GM23248 (cell line): Measurements from ENCODE around the gene C11orf68. TPM values are rescaled to one million over a fixed set of nuclear protein-coding genes. Genes with fewer than 3 reads are reported as not detected.
"Not testable (repeated sequence)": the region's sequence is repeated elsewhere in the genome, so short reads cannot be mapped to it uniquely, and the experiment has no call there.

Experiments used
- DNase-seq: peaks from one replicate; pipeline ENCODE4 v3.0.0-alpha.2; 2015
- H2AFZ ChIP-seq: fragments of 200-600 bp; sonication (generic); 2 replicates; pipeline ENCODE4 v1.6.1; 2016; ENCODE audit warnings: antibody characterized with exemption
- H3F3A ChIP-seq: fragments of 200-600 bp; sonication (generic); 2 replicates; pipeline ENCODE4 v1.6.1; 2016; ENCODE audit warnings: mild to moderate bottlenecking, antibody characterized with exemption, mixed run types; ENCODE audit not compliant: insufficient read depth
- H3K27ac ChIP-seq: fragments of 200-600 bp; sonication (generic); 2 replicates; pipeline ENCODE4 v1.5.1; 2016; ENCODE audit warnings: mild to moderate bottlenecking
- H3K27me3 ChIP-seq: fragments of 200-600 bp; sonication (generic); replicated peaks from 2 replicates; pipeline ENCODE4 v1.6.1; 2016; ENCODE audit warnings: mild to moderate bottlenecking; ENCODE audit not compliant: insufficient read depth
- H3K36me3 ChIP-seq: fragments of 200-600 bp; sonication (generic); 2 replicates; pipeline ENCODE4 v1.6.1; 2016; ENCODE audit warnings: low read depth, mild to moderate bottlenecking
- H3K4me1 ChIP-seq: fragments of 200-600 bp; sonication (generic); 2 replicates; pipeline ENCODE4 v1.6.1; 2016; ENCODE audit warnings: mild to moderate bottlenecking; ENCODE audit not compliant: insufficient read depth
- H3K4me2 ChIP-seq: fragments of 200-600 bp; sonication (generic); one replicate; pipeline ENCODE4 v1.6.1; 2016; ENCODE audit warnings: mild to moderate bottlenecking; ENCODE audit not compliant: unreplicated experiment
- H3K4me3 ChIP-seq: fragments of 200-600 bp; sonication (generic); 2 replicates; pipeline ENCODE4 v1.5.1; 2016; ENCODE audit warnings: mild to moderate bottlenecking
- H3K79me2 ChIP-seq: fragments of 200-600 bp; sonication (generic); 2 replicates; pipeline ENCODE4 v1.6.1; 2016; ENCODE audit warnings: mild to moderate bottlenecking; ENCODE audit not compliant: insufficient read depth
- H3K9ac ChIP-seq: fragments of 200-600 bp; sonication (generic); 2 replicates; pipeline ENCODE4 v1.6.1; 2016; ENCODE audit warnings: mild to moderate bottlenecking
- H3K9me2 ChIP-seq: fragments of 200-600 bp; sonication (generic); 2 replicates; pipeline ENCODE4 v1.6.1; 2016; ENCODE audit warnings: mixed run types, mild to moderate bottlenecking, moderate library complexity; ENCODE audit not compliant: insufficient read depth
- H3K9me3 ChIP-seq: fragments of 200-600 bp; sonication (generic); one replicate; pipeline ENCODE4 v1.6.1; 2017; ENCODE audit warnings: low read depth
- H4K20me1 ChIP-seq: fragments of 200-600 bp; sonication (generic); 2 replicates; pipeline ENCODE4 v1.6.0; 2016; ENCODE audit not compliant: insufficient read depth
- EZH2 ChIP-seq: fragments of 200-600 bp; sonication (generic); IDR thresholded peaks from 2 replicates; pipeline ENCODE4 v1.6.1; 2018; ENCODE audit warnings: antibody characterized with exemption, mild to moderate bottlenecking; ENCODE audit not compliant: insufficient read depth, poor library complexity, severe bottlenecking
- EZH2phosphoT487 ChIP-seq: fragments of 200-600 bp; sonication (generic); IDR thresholded peaks from 2 replicates; pipeline ENCODE4 v1.6.1; 2018; ENCODE audit warnings: antibody characterized with exemption, moderate library complexity, mild to moderate bottlenecking, low read depth; ENCODE audit not compliant: insufficient read depth
- WGBS, 2 experiments: methylation state at CpG; one replicate each; pipeline ENCODE4 v1.1.6; 2015 to 2017; ENCODE audit warnings: low lambda C conversion rate in 2 of 2, low coverage in 1 of 2; ENCODE audit errors: missing lambda C conversion rate in 2 of 2; 5-methylcytosine and 5-hydroxymethylcytosine counted together
- in situ Hi-C: fragments of 300-500 bp; cut with MboI; formaldehyde crosslinking; loops from 2 replicates; pipeline ENCODE4 v1.15.0; 2020
- polyA plus RNA-seq: library from polyadenylated mRNA; unstranded; fragments of >200 nt; fragmentation: Nextera tagmentation; extraction: Ambion mirVana; gene quantifications from 2 replicates; pipeline ENCODE4 v1.2.1, GENCODE V29; 2016
- total RNA-seq: library from RNA; depleted of rRNA; stranded (reverse); fragments of >200 nt; shearing (Covaris generic); gene quantifications from 2 replicates; pipeline ENCODE4 v1.2.3, GENCODE V29; 2014

The C11orf68 gene
- total and polyA plus RNA-seq, 2 experiments from 2014 or later = 50.5 to 91.5 TPM

GRCh38 chr11:65958291-65958690 is 39.4 kb upstream of the C11orf68 start:
- Histone ChIP-seq H3F3A (no peaks in the 10 kb centered on the region), H2AFZ (no peak overlapping the region), H3K36me3 (no peaks in the 10 kb centered on the region), H3K27ac (no peak overlapping the region), H3K4me2 (no peak overlapping the region), H3K27me3 (no peaks in the 10 kb centered on the region), H3K4me1 (peaks cover 9% of the 10 kb centered on the region), H3K9me3 (no peaks in the 10 kb centered on the region), H3K9ac (no peak overlapping the region), H3K4me3 (no peak overlapping the region), H3K79me2 (peaks cover 17% of the 10 kb centered on the region), H4K20me1 (no peaks in the 10 kb centered on the region), H3K9me2 (no peaks in the 10 kb centered on the region)
- in situ Hi-C loops = no loop called here
- no peak for DNase-seq
- WGBS, 2 experiments = 30 to 35% methylated on average over 4 of the region's 4 CpGs
- TF ChIP-seq EZH2phosphoT487 = no peak
- TF ChIP-seq EZH2 = no peak

- TF ChIP-seq EZH2phosphoT487 (no peak), EZH2 (no peak)
- no peaks in the 10 kb centered on the region for H4K20me1 ChIP-seq
- no peaks in the 10 kb centered on the region for H3K9me3 ChIP-seq
- no peak overlapping the region for H3K4me2 ChIP-seq
- no peaks in the 10 kb centered on the region for H3F3A ChIP-seq
- H3K36me3 ChIP-seq = no peaks in the 10 kb centered on the region
- no peak overlapping the region for H3K27ac ChIP-seq
- no peak overlapping the region for H3K9ac ChIP-seq
- H3K27me3 ChIP-seq = no peaks in the 10 kb centered on the region
- in situ Hi-C loops = no loop called here
- no peaks in the 10 kb centered on the region for H3K4me1 ChIP-seq
- H3K79me2 ChIP-seq = no peaks in the 10 kb centered on the region
- DNase-seq = no peak
- H3K9me2 ChIP-seq = no peaks in the 10 kb centered on the region
- 72 to 75% methylated on average over 8 of the region's 8 CpGs for WGBS, 2 experiments
- H3K4me3 ChIP-seq = no peak overlapping the region
- H2AFZ ChIP-seq = no peak overlapping the region
Measured at GRCh38 chr11:65954771-65955170, 35.9 kb upstream of the C11orf68 start.

- no peak overlapping the region for H3K9ac ChIP-seq
- no peak overlapping the region for H3K27ac ChIP-seq
- H3K9me2 ChIP-seq = no peaks in the 10 kb centered on the region
- no peaks in the 10 kb centered on the region for H3K79me2 ChIP-seq
- no peak for DNase-seq
- in situ Hi-C loops = no loop called here
- H3K27me3 ChIP-seq = no peaks in the 10 kb centered on the region
- no peak overlapping the region for H3K4me2 ChIP-seq
- no peak overlapping the region for H3K4me3 ChIP-seq
- TF ChIP-seq EZH2phosphoT487 = no peak
- no peak for TF ChIP-seq EZH2
- H3K4me1 ChIP-seq = no peaks in the 10 kb centered on the region
- H3K9me3 ChIP-seq = no peaks in the 10 kb centered on the region
- no peak overlapping the region for H2AFZ ChIP-seq
- no peaks in the 10 kb centered on the region for H3K36me3 ChIP-seq
- WGBS, 2 experiments = 80% methylated on average over 15 to 20 of the region's 20 CpGs
- no peaks in the 10 kb centered on the region for H4K20me1 ChIP-seq
- no peaks in the 10 kb centered on the region for H3F3A ChIP-seq
Measured at GRCh38 chr11:65953471-65953870, 34.6 kb upstream of the C11orf68 start.

- Histone ChIP-seq H3K9me2 (no peaks in the 10 kb centered on the region), H3K4me3 (no peak overlapping the region), H4K20me1 (no peaks in the 10 kb centered on the region), H2AFZ (no peak overlapping the region), H3K4me1 (no peaks in the 10 kb centered on the region), H3K9me3 (no peaks in the 10 kb centered on the region), H3K27ac (no peak overlapping the region), H3K27me3 (no peaks in the 10 kb centered on the region), H3K9ac (no peak overlapping the region), H3K36me3 (no peaks in the 10 kb centered on the region), H3K79me2 (no peaks in the 10 kb centered on the region), H3F3A (no peaks in the 10 kb centered on the region), H3K4me2 (no peak overlapping the region)
- no peak for DNase-seq
- in situ Hi-C loops = no loop called here
- TF ChIP-seq EZH2phosphoT487 (no peak), EZH2 (no peak)
- WGBS, 2 experiments = 49 to 55% methylated on average over 6 of the region's 6 CpGs
Measured at GRCh38 chr11:65952052-65952521, 33.2 kb upstream of the C11orf68 start.

GRCh38 chr11:65951641-65952040 is 32.8 kb upstream of the C11orf68 start:
- H3K4me3 ChIP-seq, H3K9ac ChIP-seq, H3K9me2 ChIP-seq, H3K4me1 ChIP-seq, H3K36me3 ChIP-seq, H3K9me3 ChIP-seq, H3K79me2 ChIP-seq, H3F3A ChIP-seq, H3K27me3 ChIP-seq, H3K27ac ChIP-seq, H4K20me1 ChIP-seq, H2AFZ ChIP-seq, H3K4me2 ChIP-seq, in situ Hi-C loops, DNase-seq: not testable (repeated sequence)
- 43 to 53% methylated on average over 3 of the region's 3 CpGs for WGBS, 2 experiments

- H4K20me1 ChIP-seq, H3F3A ChIP-seq, H2AFZ ChIP-seq, DNase-seq, H3K79me2 ChIP-seq, H3K4me2 ChIP-seq, H3K9me2 ChIP-seq, H3K27me3 ChIP-seq, H3K27ac ChIP-seq, H3K9ac ChIP-seq, H3K9me3 ChIP-seq, in situ Hi-C loops, H3K4me1 ChIP-seq, H3K4me3 ChIP-seq, H3K36me3 ChIP-seq: not testable (repeated sequence)
- WGBS, 2 experiments = 98 to 99% methylated on average over 5 of the region's 5 CpGs
Measured at GRCh38 chr11:65950711-65951110, 31.8 kb upstream of the C11orf68 start.
